ENCODE results near the gene BCAR1.

Gene BCAR1

GRCh38 chr16:75248536-75249380 is 2.7 kb downstream of the BCAR1 start:
- H3K4me3 ChIP-seq (ENCODE audit: low read length): no peak overlapping the region
- TF ChIP-seq CTCF (IDR thresholded peaks at IDR 0.05; ENCODE audit: insufficient read depth, low read depth, low read length, missing control alignments): no peak
- DNase-seq (ENCODE audit: low read depth): no peak

- H3K4me3 ChIP-seq (ENCODE audit: low read length): no peak overlapping the region
- no peak for TF ChIP-seq CTCF (IDR thresholded peaks at IDR 0.05; ENCODE audit: insufficient read depth, low read depth, low read length, missing control alignments)
Observed at GRCh38 chr16:75248142-75248535, 3.3 kb downstream of the BCAR1 start.

GRCh38 chr16:75247249-75247648 is 4.2 kb downstream of the BCAR1 start:
- H3K4me3 ChIP-seq (ENCODE audit: low read length): no peak overlapping the region
- DNase-seq (ENCODE audit: low read depth): no peak
- no peak for TF ChIP-seq CTCF (IDR thresholded peaks at IDR 0.05; ENCODE audit: insufficient read depth, low read depth, low read length, missing control alignments)

More at GRCh38 chr16:75248142-75248535, 3.3 kb downstream of the BCAR1 start:
- DNase-seq (ENCODE audit: low read depth): no peak

GRCh38 chr16:75246504-75247205 is 4.8 kb downstream of the BCAR1 start:
- no peak overlapping the region for H3K4me3 ChIP-seq (ENCODE audit: low read length)

GRCh38 chr16:75244844-75245758 is 6.3 kb downstream of the BCAR1 start:
- TF ChIP-seq CTCF (IDR thresholded peaks at IDR 0.05; ENCODE audit: insufficient read depth, low read depth, low read length, missing control alignments): no peak
- no peak overlapping the region for H3K4me3 ChIP-seq (ENCODE audit: low read length)
- DNase-seq (ENCODE audit: low read depth): peak; percentile 82

More at GRCh38 chr16:75246504-75247205, 4.8 kb downstream of the BCAR1 start:
- TF ChIP-seq CTCF (IDR thresholded peaks at IDR 0.05; ENCODE audit: insufficient read depth, low read depth, low read length, missing control alignments): no peak
- DNase-seq (ENCODE audit: low read depth): no peak

- no peak overlapping the region for H3K4me3 ChIP-seq (ENCODE audit: low read length)
- TF ChIP-seq CTCF (IDR thresholded peaks at IDR 0.05; ENCODE audit: insufficient read depth, low read depth, low read length, missing control alignments): no peak
- no peak for DNase-seq (ENCODE audit: low read depth)
Observed at GRCh38 chr16:75244225-75244809, 7.1 kb downstream of the BCAR1 start.

All from epithelial cell of esophagus (primary cell).